Measurements from ENCODE around the gene FAM13B.

GRCh38 chr5:137933491-137933911 lies 99.4 kb downstream of the FAM13B start:
- no peak for TF ChIP-seq POLR2AphosphoS5 (IDR thresholded peaks at IDR 0.05; ENCODE audit: borderline replicate concordance, low read depth, low read length)
- TF ChIP-seq EZH2 (IDR thresholded peaks at IDR 0.05) = no peak
